AG04449 (cell line): Measurements from ENCODE around the gene ZNF831.

Experiments
- CTCF ChIA-PET: fragments of 350-600 bp; formaldehyde crosslinking; extraction: SDS; loops from one replicate; lab custom pipeline; 2021; ENCODE audit warnings: antibody characterized with exemption; lab: Yijun Ruan, JAX
- POLR2A ChIA-PET: fragments of 400-600, 350-600 bp; formaldehyde crosslinking; extraction: SDS; loops from one replicate; lab custom pipeline; 2020; ENCODE audit warnings: antibody characterized with exemption, inconsistent platforms; lab: Yijun Ruan, JAX
- DNase-seq: peaks from one replicate; pipeline ENCODE4 v3.0.0-alpha.2; 2010; ENCODE audit warnings: low read depth, low spot score
- H3K4me3 ChIP-seq: 2 replicates; pipeline ENCODE4 v1.5.1; 2011; ENCODE audit warnings: low read depth, mild to moderate bottlenecking, control low read depth, low read length
- CTCF ChIP-seq: IDR thresholded peaks from one replicate; pipeline ENCODE4 v1.5.1; 2011; ENCODE audit warnings: mild to moderate bottlenecking, moderate library complexity, low read length, control low read depth, inconsistent platforms; ENCODE audit not compliant: insufficient read depth; ENCODE audit errors: missing control alignments

ZNF831 gene

GRCh38 chr20:59157961-59158541 lies 5.6 kb upstream of the ZNF831 start:
- no peak for DNase-seq
- no peak for TF ChIP-seq CTCF
- H3K4me3 ChIP-seq, result no peak overlapping the region
- CTCF ChIA-PET, result no interaction called here
- POLR2A ChIA-PET, result no interaction called here

- ChIA-PET POLR2A (no interaction called here), CTCF (interaction anchor here (1.1 kb wide), 1 partner anchor 71 kb away, joined by 3 read pairs; no protein-coding TSS in a partner anchor)
- no peak for TF ChIP-seq CTCF
- no peak overlapping the region for H3K4me3 ChIP-seq
- no peak for DNase-seq
Observed at GRCh38 chr20:59158673-59159072, 4.9 kb upstream of the ZNF831 start.

- no peak for DNase-seq
- ChIA-PET POLR2A (no interaction called here), CTCF (interaction anchor here (1.1 kb wide), 1 partner anchor 71 kb away, joined by 3 read pairs; no protein-coding TSS in a partner anchor)
- no peak for TF ChIP-seq CTCF
- no peak overlapping the region for H3K4me3 ChIP-seq
Observed at GRCh38 chr20:59159091-59159490, 4.5 kb upstream of the ZNF831 start.

DNA sequence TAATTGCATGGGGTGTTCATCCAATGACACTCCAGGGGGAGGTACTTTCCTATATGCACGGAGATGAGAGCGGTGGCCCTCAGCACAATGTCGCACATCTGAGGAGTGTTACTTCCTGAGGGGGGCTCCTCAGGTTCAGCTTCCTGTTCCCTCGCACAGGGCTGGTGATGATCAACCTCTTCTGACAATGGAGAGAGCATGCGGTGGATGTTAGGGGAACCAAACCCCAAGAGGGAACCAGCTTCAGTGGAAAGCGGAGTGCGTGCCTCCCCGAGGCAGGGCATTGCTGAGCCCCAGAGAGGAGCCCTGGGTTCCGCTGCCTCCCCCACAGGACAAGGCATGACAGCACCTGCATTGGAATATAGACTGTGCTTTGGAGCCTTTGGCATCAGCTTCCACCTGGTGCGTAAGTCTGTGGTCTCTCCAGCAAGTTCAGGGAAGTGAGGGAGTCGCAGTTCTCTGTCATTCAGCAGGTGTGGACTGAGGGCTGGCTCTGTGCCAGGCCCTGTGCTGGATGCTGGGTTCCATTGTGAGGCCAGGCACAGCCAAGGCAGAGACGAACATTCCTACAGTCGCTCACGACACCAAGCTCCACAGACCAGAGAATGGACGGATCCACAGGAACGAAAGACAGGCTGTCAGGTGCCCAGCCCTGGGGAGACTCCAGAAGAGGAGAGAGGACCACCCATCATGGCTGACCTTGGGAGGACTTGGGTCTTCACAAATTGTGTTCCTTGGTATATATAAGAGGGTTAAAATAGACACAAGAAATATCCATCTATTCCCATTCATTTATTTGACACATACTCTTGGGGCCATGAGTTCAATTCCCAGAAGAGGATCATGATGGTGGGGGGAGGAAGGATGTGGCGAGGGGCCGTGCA lies 3.9 kb upstream of the ZNF831 start:
- no peak for DNase-seq
- no peak overlapping the region for H3K4me3 ChIP-seq
- ChIA-PET POLR2A (no interaction called here), CTCF (interaction anchor here (1.1 kb wide), 1 partner anchor 72 kb away, joined by 3 read pairs; no protein-coding TSS in a partner anchor)
- TF ChIP-seq CTCF, result no peak

GRCh38 chr20:59160389-59161115 lies 3.1 kb upstream of the ZNF831 start:
- CTCF ChIA-PET, result no interaction called here
- no peak overlapping the region for H3K4me3 ChIP-seq
- POLR2A ChIA-PET, result no interaction called here
- no peak for DNase-seq
- TF ChIP-seq CTCF, result no peak

- POLR2A ChIA-PET, result no interaction called here
- CTCF ChIA-PET, result no interaction called here
- no peak for TF ChIP-seq CTCF
- DNase-seq, result no peak
- H3K4me3 ChIP-seq, result no peak overlapping the region
Observed at GRCh38 chr20:59161721-59162120, 1.9 kb upstream of the ZNF831 start.
